Activated CD4-positive, alpha-beta T cell treated with anti-CD3 and anti-CD28 coated beads, Interleukin-2, amount 10 ng/mL, durations not matched to agents 7 days and 5 days (primary cell): ENCODE results near the gene HOXD9. TPM values are rescaled to one million over a fixed set of nuclear protein-coding genes. Genes with fewer than 3 reads are reported as not detected.

Experiments
- CTCF ChIA-PET: fragments of 350-600 bp; sonication (Branson Sonifier 250); formaldehyde crosslinking; loops from one replicate; lab custom pipeline; 2021; ENCODE audit warnings: antibody characterized with exemption; lab: Charles Lee
- POLR2A ChIA-PET: fragments of 350-600 bp; sonication (Branson Sonifier 250); formaldehyde crosslinking; loops from one replicate; lab custom pipeline; 2021; ENCODE audit warnings: antibody characterized with exemption; lab: Charles Lee
- DNase-seq: peaks from one replicate; pipeline ENCODE4 v3.0.0-alpha.2; 2020
- H3K27ac Mint-ChIP-seq: one replicate; pipeline ENCODE4 v1.8.0; 2021; ENCODE audit warnings: mild to moderate bottlenecking, moderate library complexity, mixed read lengths
- H3K27me3 Mint-ChIP-seq: one replicate; pipeline ENCODE4 v1.8.0; 2021; ENCODE audit warnings: mixed read lengths
- H3K36me3 Mint-ChIP-seq: one replicate; pipeline ENCODE4 v1.8.0; 2021; ENCODE audit warnings: low read depth, mixed read lengths
- H3K4me1 Mint-ChIP-seq: one replicate; pipeline ENCODE4 v1.8.0; 2021; ENCODE audit warnings: mixed read lengths
- H3K4me3 Mint-ChIP-seq: one replicate; pipeline ENCODE4 v1.8.0; 2021; ENCODE audit warnings: mild to moderate bottlenecking, moderate library complexity, mixed read lengths
- H3K9me3 Mint-ChIP-seq: one replicate; pipeline ENCODE4 v1.8.0; 2021; ENCODE audit warnings: mixed read lengths
- microRNA-seq: library from miRNA; unstranded; fragments of <30 nt; microRNA quantifications from one replicate; pipeline ENCODE4 v1.2.0, GENCODE V29; 2021; ENCODE audit warnings: borderline microRNAs expressed, borderline replicate concordance
- total RNA-seq, 2 experiments: library from RNA; stranded (reverse); gene quantifications; one replicate each; pipeline ENCODE4 v1.2.3, GENCODE V29; 2021

HOXD9 gene
- total RNA-seq, 2 experiments from 2014 or later, result not detected

DNA sequence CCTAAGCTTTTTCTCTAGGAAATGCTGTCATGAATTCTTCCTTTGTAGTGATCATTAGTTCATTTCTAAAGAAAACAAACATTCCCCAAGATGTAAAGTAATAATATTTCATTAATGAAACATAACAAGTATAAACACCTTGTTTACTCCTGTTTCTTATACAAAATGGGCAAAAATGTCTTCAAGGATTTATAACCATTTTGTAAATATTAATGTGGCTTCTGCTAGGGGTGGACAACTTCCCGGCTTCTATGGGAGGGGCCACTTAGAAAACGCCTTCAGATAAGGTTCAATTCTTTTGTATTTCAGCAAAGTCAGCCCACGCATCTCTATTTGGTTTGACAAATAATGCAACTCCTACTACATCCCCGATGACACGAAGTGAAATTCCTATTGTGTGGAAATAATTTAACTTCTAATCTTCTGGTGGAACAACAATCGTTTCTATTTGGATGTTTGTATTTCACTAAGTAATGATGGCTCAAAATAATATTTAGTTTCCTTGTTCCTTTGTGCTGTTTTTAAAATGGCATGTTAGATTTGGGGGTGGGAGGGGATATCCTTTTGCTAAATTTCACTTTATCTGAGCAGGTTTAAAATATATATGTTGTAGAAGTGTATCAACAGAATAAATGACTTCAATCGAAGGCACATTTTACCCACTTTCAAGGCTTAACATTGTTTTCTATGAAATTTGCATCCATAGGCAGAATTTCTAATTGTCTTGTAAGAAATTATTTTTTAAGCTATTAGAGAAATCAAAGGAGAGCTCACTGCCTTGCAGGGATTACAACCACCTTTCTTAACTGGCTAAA lies 51.3 kb downstream of the HOXD9 start:
- Mint-ChIP-seq H3K4me1 (peaks cover 4% of the 10 kb centered on the region), H3K9me3 (no peaks in the 10 kb centered on the region), H3K4me3 (no peak overlapping the region), H3K36me3 (peaks cover 3% of the 10 kb centered on the region), H3K27ac (no peak overlapping the region), H3K27me3 (peaks cover 84% of the 10 kb centered on the region)
- no peak for DNase-seq
- ChIA-PET POLR2A (no interaction called here), CTCF (interaction anchor here (0.7 to 4.1 kb wide), 4 partner anchors 13 to 715 kb away, joined by 3 to 19 read pairs (median 4); no protein-coding TSS in a partner anchor)

DNA sequence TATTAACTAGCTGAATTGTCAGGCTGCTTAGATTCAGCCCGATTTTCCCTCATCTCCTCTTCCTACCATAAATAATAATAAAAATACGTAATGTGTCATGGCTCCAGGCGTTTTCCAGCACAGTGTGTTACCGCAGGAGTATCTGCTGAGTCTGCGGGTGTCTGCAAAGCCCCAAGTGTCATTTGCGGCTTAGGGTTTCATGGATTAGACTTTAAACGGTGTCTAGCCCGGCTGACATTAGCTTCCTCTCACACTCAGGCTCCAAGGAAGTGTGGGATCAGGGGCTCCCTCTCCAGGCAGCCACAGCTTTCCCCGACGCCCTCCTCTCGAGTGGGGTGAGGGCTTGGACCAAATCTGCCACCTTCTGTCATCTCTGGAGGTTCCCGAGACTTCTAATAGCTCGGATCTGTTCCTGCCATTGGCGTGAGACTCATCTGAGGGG lies 51.9 kb downstream of the HOXD9 start:
- POLR2A ChIA-PET, result no interaction called here
- Mint-ChIP-seq H3K4me3 (no peak overlapping the region), H3K27me3 (peaks cover 88% of the 10 kb centered on the region), H3K27ac (no peak overlapping the region), H3K9me3 (no peaks in the 10 kb centered on the region), H3K36me3 (peaks cover 3% of the 10 kb centered on the region), H3K4me1 (peaks cover 4% of the 10 kb centered on the region)
- CTCF ChIA-PET, result interaction anchor here (0.7 to 4.1 kb wide), 3 partner anchors 13 to 281 kb away, joined by 3 to 19 read pairs (median 3); no protein-coding TSS in a partner anchor
- no peak for DNase-seq

Small RNA genes within 50 kb of the gene (microRNA-seq; reads per million reads assigned to microRNA genes)
- gene MIR10B, result 0.84 reads per million

Other genes starting within 250 kb of the HOXD9 start
- gene LNPK, start 120.5 kb upstream of the HOXD9 start, total RNA-seq, result 10 to 100 TPM; 35.1 to 35.7 TPM
- gene EVX2, start 38.8 kb upstream of the HOXD9 start, total RNA-seq, result not detected
- gene HOXD13, start 30.0 kb upstream of the HOXD9 start, total RNA-seq, result not detected
- not detected for gene HOXD12, start 22.9 kb upstream of the HOXD9 start, total RNA-seq
- not detected for gene HOXD11, start 15.4 kb upstream of the HOXD9 start, total RNA-seq
- gene HOXD10, start 5.9 kb upstream of the HOXD9 start, total RNA-seq, result not detected
- not detected for gene HOXD8, start 7.0 kb downstream of the HOXD9 start, total RNA-seq
- gene HOXD4, start 28.8 kb downstream of the HOXD9 start, total RNA-seq, result not detected
- not detected for gene HOXD3, start 34.6 kb downstream of the HOXD9 start, total RNA-seq
- gene HOXD1, start 65.9 kb downstream of the HOXD9 start, total RNA-seq, result not detected
- gene MTX2, start 146.7 kb downstream of the HOXD9 start, total RNA-seq, result 10 to 100 TPM; 11.2 to 13.2 TPM